ENCODE measurements around the gene MYLK2. TPM values are rescaled to one million over a fixed set of nuclear protein-coding genes. Genes with fewer than 3 reads are reported as not detected.

The MYLK2 gene
- total RNA-seq, 1 experiment from 2014 or later: 0.36 TPM

DNA sequence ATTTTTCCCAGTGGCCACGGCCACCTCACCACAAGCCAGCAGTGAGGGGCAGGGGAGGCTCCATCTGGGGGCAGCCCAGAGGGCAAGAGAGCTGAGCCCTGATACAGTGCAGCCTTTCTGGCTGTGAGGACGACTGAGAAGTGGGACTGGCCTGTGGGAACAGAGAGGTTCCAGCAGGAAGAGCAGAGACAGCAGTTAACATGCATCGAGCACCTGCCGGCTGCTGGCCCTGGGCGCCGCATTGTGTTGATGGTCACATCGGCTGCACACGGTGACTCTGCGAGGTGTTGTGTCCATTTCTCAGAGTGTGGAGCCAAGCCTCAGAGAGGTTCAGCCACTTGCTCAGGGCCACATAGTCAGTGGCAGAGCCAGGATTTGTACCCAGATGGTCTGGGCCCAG lies 16.4 kb downstream of the MYLK2 start:
- DNase-seq (ENCODE audit: low read depth): peak; percentile 36

DNA sequence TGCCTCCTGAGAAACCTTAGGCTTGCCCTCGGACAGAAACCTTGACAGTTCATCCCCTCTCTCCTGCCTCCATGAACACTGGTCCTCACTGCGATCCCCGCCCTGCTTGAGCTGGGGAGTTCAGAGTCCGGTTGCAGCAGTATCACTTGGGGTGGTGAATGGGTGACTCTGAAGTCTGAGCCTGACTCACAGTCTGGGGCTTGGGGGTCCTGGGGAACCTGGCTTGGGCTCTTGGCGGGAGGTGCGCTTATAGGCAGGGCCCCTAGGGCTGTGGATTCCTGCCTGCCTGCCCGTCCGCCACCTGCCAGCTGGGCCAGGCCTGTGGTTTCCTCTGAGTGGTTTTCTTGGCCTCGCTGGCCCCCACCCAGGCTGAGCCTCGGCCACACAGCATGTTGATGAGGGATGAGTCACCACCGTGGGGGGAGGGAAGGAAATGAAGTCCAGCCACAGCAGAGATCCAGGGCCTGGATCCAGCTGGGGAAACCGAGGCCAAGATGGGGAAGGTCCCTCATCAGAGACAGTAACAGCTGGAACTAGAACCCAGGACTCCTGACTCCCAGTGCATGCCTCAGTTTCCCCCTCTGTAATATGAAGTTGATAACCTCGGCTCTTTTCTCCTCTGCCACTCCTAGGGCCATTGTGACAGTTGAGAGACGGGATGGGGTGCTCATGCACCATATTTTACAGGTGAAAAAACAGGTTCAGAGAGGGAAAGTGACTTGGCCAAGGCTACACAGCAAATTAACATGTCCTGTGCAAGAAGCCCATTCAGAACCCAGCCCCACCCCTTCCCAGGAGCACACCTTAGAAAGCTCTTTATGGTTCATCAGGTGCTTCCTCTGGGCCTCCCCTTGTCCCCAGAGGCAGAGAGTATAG lies 17.1 kb downstream of the MYLK2 start:
- peak; percentile 97 for DNase-seq (ENCODE audit: low read depth)

DNA sequence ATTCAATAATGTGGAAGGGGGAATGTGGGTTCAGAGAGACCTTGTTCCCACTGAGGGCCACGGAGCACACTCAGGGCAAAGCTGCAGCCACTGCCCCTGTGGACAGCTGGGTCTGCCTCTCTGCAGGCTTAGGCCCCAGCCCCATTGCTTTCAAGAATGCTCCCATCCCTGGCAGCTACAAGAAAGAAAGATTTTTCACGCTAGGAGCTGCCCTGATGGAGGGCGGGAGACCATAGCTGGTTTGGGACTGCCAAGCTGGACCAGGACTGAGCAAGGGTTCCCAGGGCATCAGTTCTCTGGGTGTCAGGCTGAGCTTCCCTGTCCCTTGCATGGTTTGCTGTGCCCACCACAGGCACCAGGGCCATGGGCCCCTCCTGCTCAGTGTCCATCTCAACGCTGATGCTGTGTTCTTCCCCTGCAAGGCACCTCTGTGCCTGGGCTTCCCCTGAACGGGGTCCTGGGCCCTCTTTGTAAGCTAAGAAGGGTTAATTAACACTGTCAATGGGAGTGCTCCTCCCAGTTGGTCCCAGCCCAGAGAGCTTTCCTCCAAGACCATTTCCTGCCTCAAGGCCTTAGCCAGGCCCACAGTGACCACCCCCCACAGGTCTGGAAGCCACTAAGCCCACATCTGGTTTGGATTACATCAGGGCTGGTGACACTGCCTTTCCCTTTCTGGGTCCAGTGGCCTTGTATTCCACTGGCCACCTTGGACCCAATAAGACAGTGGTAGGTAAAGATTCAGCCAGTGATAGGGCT lies 17.9 kb downstream of the MYLK2 start:
- peak; percentile 90 for DNase-seq (ENCODE audit: low read depth)

DNA sequence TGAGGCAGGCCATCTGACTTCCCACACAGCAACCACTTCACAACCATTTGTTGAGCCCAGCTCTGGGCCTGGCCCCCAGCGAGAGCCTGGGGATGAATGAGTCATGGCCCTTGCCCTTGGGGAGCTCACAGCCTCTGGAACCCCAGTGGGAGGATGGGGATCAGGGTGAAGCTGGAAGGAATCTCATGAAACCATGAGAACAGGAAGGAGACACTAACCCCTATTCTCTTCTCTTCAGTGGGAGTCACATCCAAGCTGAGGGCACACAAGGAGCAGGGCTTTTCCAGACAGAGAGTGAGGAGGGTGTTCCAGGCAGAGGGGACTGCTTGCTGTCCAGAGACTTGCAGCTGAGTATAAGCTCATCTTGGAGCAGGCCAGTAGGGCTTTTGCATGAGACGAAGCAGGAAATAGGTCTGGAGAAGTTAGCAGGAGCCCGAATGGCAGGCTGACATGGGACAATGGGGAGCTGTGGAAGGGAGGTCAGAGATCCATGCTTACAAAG lies 18.8 kb downstream of the MYLK2 start:
- peak; percentile 82 for DNase-seq (ENCODE audit: low read depth)

DNA sequence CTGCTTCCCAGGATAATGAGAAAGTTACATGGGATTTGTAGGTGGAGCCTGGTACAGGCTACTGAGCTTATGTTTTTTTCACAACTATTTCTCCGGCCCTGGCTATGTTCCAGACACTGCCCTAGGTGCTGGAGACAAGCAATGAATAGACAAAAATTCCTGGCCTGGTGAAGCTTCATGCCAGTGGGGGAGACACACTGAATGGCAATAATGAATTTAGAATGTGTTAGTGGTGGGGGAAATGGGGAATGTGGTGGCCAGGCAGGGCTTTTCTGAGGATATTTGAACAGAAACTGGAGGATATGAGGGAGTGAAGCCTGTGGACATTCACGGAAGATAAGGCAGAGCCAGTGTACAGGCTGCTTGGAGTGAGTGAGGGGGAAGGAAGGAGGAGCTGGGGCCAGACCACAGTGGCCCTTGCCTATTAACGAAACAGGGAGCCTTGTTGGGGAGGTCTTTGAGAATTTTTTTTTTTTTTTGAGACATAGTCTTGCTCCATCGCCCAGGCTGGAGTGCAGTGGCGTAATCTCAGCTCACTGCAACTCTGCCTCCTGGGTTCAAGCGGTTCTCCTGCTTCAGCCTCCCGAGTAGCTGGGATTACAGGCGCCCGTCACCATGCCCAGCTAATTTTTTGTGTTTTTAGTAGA lies 19.6 kb downstream of the MYLK2 start:
- DNase-seq (ENCODE audit: low read depth): peak; percentile 49

DNA sequence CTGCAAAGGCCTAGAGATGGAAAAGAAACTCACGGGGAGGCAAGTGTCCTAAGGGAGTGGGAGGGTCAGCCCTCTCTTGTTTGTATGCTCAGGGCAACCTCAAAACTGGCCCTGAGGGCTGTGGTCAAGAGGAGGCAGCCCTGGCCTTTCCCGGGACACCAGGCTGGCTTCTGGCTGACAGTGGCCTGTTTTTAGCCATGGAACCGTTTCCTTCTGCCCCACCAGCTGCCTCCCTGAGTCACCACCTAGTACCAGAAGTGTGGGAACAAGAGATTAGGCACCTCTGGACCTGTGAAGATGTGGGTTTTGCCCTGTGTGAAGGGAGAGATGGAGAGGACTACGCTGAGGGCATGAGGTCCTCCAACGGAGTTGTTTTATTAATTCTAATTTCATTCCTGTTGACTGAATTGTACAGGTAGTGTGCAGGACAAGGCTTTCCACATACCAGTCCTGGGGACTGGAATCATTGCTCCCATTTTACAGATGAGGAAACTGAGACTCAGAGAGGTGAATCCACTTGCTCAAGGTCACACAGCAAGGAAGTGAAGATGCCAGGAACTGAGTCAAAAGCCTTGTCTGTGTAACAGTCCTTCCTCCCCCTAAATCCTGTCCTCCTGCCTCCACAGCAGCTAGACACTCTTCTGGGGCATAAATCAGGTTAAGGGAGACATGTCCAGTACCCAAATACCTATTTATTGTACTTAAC lies 20.8 kb downstream of the MYLK2 start:
- DNase-seq (ENCODE audit: low read depth): peak; percentile 91

DNA sequence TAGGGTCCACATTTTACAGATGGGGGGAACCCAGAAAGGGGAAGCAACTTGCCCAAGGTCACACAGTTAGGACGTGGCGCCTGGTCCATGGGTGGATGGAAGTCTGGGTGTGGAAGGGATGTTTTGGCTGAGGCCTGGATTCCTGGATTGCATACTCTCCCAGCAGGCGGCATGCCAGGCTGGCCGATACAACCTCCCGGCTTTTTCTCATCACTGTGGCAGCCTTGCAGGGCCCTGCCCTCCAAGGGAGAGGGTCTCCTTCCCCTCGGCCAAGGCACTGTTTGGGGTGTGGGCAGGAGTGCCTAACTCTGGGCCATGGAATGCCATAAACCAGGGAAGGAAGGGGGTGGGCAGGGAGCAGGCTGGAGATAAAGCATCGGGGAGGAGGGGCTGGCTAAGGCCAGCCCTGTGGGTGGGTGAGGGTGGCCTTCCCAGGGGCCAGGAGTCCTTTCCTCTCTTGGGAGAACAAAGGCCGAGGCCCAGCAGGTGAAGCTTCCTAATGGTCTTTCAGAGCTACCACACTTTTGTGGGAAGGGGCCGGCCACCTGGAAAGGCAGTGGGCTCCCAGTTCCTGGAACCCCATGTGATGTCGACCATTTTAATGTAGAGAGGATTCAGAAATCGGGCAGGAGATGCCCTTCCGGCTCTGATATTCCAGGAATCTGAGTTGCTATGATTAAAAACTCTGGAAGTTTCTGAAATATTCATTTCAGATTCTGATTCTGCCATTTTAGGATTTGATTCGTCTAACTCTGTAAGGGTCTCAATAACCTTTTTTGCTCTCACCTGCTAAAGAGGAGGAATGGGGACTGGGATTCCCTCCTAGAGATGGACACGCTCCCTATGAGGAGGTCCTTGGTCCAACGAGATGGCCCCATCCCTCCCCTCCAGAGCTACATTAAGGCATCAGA lies 22.0 kb downstream of the MYLK2 start:
- DNase-seq (ENCODE audit: low read depth): no peak

DNA sequence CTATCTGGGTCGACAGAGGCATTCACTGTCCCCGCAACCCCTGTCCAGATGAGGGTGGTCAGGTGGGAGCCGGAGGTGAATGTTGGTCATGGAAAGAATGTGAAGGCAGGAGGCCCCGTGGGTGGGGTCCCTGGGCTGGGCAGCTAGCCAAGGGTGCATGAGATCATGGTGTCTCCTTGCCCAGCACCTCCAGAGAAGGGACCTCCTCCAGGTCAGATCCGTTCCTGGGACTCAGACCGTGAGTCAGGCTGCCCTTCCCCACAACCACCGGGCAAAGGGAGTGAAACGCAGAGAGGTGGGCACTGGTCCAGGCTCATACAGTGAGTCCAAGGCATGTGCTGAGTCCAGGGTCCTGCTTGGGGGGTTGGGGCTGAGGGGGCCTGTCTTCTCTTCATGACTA lies 22.8 kb downstream of the MYLK2 start:
- peak; percentile 85 for DNase-seq (ENCODE audit: low read depth)

DNA sequence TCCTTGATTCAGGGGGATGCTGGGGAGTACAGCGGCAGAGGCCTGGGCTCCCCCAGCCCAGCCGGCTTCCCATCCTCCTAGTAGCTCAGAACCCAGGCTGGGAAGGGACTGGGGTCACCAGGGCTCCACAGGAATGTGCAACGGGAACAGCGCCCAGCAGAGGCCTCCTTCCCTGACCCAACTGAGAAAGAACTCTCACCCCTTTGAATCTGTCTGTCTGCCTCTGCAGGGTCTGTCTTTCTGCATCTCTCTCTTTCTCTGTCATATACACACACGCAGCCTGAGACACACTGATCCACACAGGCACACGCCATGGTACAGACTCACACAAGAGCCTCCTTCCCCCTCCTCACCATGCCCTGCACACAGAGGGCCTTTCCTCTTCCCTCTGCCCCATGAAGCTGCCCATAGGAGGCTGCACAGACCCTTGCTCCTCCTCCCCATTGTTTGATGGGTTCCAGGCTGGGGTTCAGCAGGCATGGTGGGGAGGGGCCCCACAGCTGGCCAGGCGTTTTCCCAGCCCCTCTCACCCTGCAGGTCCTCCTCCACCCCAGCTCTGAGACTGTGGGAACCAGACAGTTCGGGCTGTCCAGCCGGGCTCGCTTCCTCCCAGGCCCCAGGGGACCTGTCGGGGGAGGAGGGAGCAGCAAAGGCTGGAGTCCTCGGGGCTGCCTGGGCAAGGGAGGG lies 23.5 kb downstream of the MYLK2 start:
- peak; percentile 67 for DNase-seq (ENCODE audit: low read depth)

DNA sequence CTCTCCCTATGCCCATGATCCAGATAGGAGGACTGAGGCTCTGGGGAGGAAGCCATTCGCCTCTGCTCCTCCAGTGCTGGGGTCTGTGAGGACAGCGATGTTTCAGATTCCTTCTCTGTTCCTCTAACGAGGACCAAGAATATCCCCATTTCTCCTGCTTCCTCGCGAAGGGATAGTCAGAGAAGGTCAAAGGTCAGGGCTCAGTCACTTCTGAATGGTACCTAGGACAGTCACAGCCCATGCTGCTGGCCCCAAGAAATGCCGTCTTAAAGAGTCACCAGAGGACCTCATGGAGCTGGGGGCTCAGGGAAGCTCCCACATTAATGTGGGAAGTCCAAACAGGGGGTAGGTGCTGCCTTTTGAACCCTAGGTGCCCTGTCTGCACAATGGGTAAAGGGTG lies 24.1 kb downstream of the MYLK2 start:
- no peak for DNase-seq (ENCODE audit: low read depth)

DNA sequence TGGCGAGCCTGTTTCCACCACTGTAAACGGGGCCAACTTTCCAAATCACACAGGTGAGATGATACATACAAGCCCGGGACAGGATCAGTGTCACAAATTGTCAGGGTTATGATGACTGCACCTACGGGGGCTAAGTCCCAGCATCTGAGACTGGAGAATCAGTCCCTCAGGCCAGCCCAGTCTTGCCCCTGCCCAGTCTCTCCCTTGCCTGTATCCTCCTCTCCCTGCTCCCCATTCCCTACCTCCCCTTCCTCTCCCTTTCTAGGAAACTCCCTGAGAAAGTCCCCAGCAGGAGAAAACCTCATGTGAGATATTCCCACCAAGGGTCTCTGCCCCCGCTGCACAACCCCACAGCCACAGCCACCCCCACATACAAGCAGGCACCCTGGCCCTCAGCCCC lies 24.7 kb downstream of the MYLK2 start:
- DNase-seq (ENCODE audit: low read depth): no peak

DNA sequence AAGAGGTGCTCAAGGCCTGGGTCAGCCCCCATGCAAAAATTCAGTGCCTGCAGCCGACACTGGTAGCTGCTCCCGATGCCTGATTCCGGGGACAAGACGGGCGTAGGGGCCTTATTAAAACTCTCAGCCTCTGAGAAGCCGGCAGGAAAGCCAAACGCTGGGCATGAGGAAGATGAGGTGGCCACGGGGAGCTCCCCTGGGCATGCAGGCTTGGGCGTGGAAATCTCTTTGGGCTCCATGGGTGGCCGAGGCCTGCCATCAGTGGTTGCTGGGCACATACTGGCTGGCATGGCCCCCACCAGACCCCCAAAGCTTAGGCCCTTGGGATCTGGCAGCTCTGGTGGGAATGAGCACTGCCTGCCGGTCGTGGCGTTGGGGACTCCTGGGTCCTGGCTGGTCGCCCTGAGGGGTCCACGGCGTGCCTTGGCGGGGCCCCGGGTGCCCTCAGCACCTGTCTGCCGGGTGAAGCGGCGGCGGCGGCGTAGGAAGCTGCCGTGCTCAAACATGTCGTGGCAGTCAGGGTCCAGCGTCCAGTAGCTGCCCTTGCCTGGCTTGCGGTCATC lies 25.7 kb downstream of the MYLK2 start:
- DNase-seq (ENCODE audit: low read depth): no peak

DNA sequence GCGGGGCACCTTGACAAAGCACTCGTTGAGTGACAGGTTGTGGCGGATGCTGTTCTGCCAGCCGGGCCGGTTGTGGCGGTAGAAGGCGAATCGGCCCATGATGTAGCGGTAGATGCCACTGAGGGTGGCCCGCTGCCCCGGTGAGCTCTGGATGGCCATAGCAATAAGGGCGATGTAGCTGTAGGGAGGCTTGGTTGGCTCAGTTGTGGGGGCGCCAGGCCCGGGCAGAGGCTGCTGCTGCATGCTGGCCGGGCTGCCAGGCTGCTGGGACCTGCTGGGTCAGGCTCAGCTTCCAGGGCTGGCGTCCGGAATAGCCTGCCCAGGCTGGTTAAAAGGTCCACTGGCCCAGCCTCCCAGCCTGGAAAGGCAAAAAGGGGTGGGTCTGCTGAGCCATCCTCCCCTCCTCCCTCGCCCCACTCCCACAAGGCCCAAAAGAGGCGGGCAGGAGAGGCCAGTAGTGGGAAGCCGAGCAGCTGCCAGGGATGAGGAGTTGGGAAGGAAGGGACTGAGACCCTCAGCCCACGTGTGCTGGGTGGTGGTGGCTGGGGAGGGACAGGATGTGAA lies 26.2 kb downstream of the MYLK2 start, which contains the start of gene FOXS1:
Gene FOXS1, minus strand, starts transcription at position 305 of the 564 bp plus-strand sequence. Its CDS starts 62 bp downstream, at position 243.
- no peak for DNase-seq (ENCODE audit: low read depth)

DNA sequence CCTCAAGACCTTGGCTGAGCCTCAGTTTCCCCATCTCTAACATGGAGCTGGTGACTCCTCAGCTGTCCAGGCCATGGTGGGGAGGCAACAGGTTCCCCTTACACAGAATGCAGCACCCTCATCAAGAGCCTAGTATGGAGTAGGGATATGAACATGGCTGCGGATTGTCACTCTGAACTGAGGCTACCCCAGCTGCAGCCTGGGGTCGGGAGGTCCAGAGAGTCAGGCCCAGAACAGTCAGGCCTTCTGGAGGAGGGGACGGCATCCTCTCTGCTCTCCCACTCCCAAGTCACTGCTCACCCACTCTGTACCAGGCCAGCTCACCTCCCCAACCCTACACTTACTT lies 27.6 kb downstream of the MYLK2 start:
- no peak for DNase-seq (ENCODE audit: low read depth)

DNA sequence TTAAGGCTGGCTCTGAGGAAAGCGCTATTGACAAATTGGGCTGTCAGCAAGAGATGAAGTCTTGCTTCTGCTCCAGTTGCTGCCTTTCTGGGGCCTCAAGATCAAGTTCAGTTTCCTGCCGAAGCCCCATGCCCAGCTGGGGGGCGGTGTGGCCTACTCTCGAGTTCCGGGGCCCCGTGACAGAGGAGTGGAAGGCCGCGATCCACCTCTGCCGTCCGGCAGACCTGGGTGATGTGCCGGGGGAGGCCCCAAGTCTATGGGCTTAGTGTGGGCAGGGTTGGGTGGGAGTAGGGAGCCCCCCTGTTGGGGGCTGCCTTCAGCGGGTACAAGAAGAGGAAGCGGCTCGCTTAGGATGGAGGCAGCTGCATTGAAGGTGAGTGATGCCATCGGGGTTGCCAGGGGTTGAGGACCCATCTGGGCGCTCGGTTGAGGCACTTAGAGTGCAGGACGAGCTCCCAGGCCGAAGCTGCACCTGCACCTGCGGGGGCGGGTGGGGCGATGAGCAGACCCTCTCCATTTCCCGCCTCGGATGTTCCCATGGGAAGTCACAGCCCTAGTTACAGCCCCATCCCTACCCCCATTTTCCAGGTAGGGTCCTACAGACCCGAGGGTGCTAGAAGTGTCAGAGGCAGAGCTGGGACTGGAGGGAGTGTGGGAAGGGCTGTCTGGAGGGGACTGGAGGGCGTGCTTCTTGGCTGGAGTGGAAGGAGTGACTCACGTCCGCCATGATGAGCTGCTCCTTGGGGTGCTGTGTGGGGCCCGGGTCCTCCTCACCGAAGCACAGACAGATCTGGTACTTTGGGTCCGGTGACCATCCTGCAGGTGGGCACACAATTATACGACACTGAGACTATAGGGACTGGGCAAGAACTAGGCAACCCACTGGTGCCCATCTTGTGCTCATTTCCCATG lies 29.2 kb downstream of the MYLK2 start:
- peak; percentile 31 for DNase-seq (ENCODE audit: low read depth)

DNA sequence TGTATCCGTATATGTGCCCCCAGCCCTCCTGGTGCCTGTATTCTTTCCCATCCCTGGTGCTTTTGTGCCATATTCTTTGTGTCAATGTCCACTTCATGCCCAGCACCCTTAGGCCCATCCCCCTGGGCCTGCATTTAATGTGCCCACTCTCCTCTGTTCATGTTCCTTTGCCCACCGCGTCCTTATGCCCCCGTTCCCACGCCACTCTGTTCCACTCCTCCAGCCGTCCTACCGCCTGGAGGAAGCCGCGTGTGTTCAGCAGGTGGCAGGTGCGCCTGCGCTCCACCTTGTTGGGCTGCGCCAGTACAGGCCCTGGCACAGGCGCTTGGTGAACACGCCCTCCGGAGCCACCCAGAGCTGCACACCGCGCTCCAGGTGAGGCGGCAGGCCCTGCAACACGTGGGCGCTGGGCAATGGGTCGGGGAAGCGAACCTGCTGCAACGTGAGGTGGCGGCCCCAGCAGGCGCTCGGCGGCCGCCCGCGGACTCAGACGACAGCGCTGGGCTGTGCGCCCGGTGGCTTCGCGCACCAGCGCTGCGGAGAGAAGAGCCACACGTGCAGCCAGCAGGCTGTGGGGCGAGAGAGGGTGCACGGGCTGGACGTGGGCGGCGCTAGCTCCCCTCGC lies 30.3 kb downstream of the MYLK2 start:
- DNase-seq (ENCODE audit: low read depth): no peak

DNA sequence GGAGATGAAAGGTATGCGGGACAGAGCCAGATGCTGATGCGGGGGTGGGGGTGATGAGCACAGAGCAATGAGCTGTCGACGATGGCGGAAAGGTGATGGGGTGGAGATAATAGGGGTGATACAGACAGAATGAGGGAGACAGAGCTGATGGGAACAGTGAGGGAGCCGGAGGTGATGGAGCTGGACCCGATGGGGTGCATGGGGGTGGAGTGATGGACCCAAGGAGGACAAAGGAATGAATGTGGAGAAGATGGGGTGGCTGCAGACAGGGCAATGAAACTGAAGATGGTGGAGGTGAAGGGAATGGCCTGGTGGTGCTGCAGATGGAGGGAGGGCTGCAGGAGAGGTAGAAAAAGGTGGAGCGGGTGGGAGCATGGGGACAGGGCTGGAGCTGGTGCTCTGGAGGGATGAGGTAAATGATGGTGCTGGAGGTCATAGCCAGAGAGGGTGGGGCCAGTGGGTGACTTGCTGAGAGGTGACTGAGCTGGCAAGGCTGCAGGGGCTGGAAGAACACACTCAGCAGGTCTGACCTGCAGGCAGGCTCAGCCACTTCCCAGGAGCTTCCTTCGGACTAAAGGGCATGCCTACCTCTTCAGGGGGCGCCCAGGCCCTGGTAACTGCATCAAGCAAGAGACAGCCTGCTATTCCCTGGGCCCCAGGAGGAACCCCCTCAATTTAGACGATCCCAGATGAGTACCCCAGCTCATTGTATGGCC lies 32.2 kb downstream of the MYLK2 start:
- no peak for DNase-seq (ENCODE audit: low read depth)
